ENCODE data around the gene KDM2B.

The KDM2B gene

GRCh38 chr12:121444842-121445202 lies 136.0 kb downstream of the KDM2B start:
- Histone ChIP-seq H3K4me2 (ENCODE audit: low read length, poor library complexity, severe bottlenecking) (no peak overlapping the region), H4K91ac (ENCODE audit: low read length) (no peak overlapping the region), H3K18ac (ENCODE audit: low read depth in 1 of 2, low read length in 2 of 2) (no peak overlapping the region), H3K14ac (ENCODE audit: low read length in 2 of 2) (no peak overlapping the region), H2BK12ac (ENCODE audit: low read length in 2 of 2) (no peak overlapping the region), H3K27me3 (ENCODE audit: control insufficient read depth in 1 of 2, insufficient read depth in 1 of 2, low read length in 2 of 2) (no peaks in the 10 kb centered on the region), H2BK15ac (ENCODE audit: low read depth, poor library complexity, severe bottlenecking) (no peak overlapping the region), H3K79me1 (replicated peaks; ENCODE audit: low read length, poor library complexity, severe bottlenecking) (peaks cover 36% of the 10 kb centered on the region), H3K9me3 (ENCODE audit: control insufficient read depth, low read length) (no peaks in the 10 kb centered on the region), H2AFZ (ENCODE audit: low read depth, low read length) (no peak overlapping the region), H3K36me3 (ENCODE audit: control insufficient read depth in 1 of 2, insufficient read depth in 2 of 2, low read depth in 1 of 2, low read length in 2 of 2) (peaks cover 23 to 63% of the 10 kb centered on the region in 2 experiments), H4K8ac (ENCODE audit: low read length) (no peak overlapping the region), H2BK5ac (ENCODE audit: low read depth, low read length, poor library complexity, severe bottlenecking) (no peak overlapping the region), H3K4ac (ENCODE audit: low read depth in 1 of 2, low read length in 2 of 2) (no peak overlapping the region), H3K27ac (ENCODE audit: low read length, poor library complexity, severe bottlenecking) (no peak overlapping the region), H3K4me1 (ENCODE audit: control insufficient read depth, insufficient read depth, low read depth, low read length) (peaks cover 5% of the 10 kb centered on the region), H3K9ac (ENCODE audit: low read length) (no peak overlapping the region), H3K23ac (ENCODE audit: low read length in 2 of 2) (no peak overlapping the region), H3K4me3 (ENCODE audit: insufficient read depth in 1 of 2, low read depth in 1 of 2, low read length in 2 of 2) (no peak overlapping the region), H2AK5ac (ENCODE audit: low read length, severe bottlenecking) (no peak overlapping the region), H2BK120ac (ENCODE audit: low read depth, low read length) (no peak overlapping the region)
- WGBS = 75% methylated on average over 4 of the region's 4 CpGs
- DNase-seq = no peak

- Histone ChIP-seq H3K4ac (ENCODE audit: low read depth in 1 of 2, low read length in 2 of 2) (no peak overlapping the region), H3K18ac (ENCODE audit: low read depth in 1 of 2, low read length in 2 of 2) (no peak overlapping the region), H2BK15ac (ENCODE audit: low read depth, poor library complexity, severe bottlenecking) (no peak overlapping the region), H3K4me2 (ENCODE audit: low read length, poor library complexity, severe bottlenecking) (no peak overlapping the region), H2AFZ (ENCODE audit: low read depth, low read length) (no peak overlapping the region), H3K27ac (ENCODE audit: low read length, poor library complexity, severe bottlenecking) (no peak overlapping the region), H3K79me1 (replicated peaks; ENCODE audit: low read length, poor library complexity, severe bottlenecking) (peaks cover 30% of the 10 kb centered on the region), H3K9me3 (ENCODE audit: control insufficient read depth, low read length) (no peaks in the 10 kb centered on the region), H4K91ac (ENCODE audit: low read length) (no peak overlapping the region), H3K36me3 (ENCODE audit: control insufficient read depth in 1 of 2, insufficient read depth in 2 of 2, low read depth in 1 of 2, low read length in 2 of 2) (peaks cover 27 to 67% of the 10 kb centered on the region in 2 experiments), H3K4me3 (ENCODE audit: insufficient read depth in 1 of 2, low read depth in 1 of 2, low read length in 2 of 2) (no peak overlapping the region), H3K4me1 (ENCODE audit: control insufficient read depth, insufficient read depth, low read depth, low read length) (peaks cover 5% of the 10 kb centered on the region), H2AK5ac (ENCODE audit: low read length, severe bottlenecking) (no peak overlapping the region), H3K14ac (ENCODE audit: low read length in 2 of 2) (no peak overlapping the region), H2BK120ac (ENCODE audit: low read depth, low read length) (no peak overlapping the region), H3K27me3 (ENCODE audit: control insufficient read depth in 1 of 2, insufficient read depth in 1 of 2, low read length in 2 of 2) (no peaks in the 10 kb centered on the region), H2BK12ac (ENCODE audit: low read length in 2 of 2) (no peak overlapping the region), H4K8ac (ENCODE audit: low read length) (no peak overlapping the region), H3K23ac (ENCODE audit: low read length in 2 of 2) (no peak overlapping the region), H2BK5ac (ENCODE audit: low read depth, low read length, poor library complexity, severe bottlenecking) (no peak overlapping the region), H3K9ac (ENCODE audit: low read length) (no peak overlapping the region)
- 97% methylated on average over 45 of the region's 45 CpGs for WGBS
- no peak for DNase-seq
Measured at GRCh38 chr12:121443911-121444841, 136.6 kb downstream of the KDM2B start.

DNA sequence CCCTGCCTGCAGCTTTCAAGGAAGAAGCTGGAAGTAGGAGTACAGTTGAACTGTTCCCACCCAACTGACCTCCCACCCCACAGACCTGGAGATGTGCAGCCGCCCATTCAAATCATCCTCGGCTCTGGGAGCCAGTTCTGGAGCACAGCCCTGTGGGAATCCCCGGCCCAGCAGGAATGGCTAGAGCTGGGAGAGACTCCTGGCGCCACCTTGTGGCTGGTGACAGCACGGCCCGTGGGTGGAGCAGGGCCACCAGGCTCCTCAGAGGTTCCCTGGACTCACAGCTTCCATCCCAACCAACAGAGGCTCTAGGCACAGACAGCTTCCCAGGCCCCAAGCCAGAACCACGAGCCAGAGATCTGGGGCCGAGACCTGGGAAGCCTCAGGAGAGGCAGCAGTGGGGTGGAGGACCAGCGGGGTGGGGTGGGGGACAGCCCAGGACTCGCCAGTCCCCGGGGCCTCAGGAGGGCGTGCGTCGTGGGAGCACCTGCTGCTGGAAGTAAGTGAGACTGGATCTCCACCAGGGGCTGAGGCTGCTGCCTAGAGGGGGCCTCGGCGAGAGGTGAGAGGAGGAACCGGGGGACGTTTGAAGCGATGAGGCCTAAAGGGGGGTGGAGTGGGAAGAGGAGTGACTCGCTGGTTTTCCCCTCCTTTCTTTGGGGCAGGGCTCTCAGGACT lies 137.5 kb downstream of the KDM2B start:
- H3K4me1 ChIP-seq (ENCODE audit: control insufficient read depth, insufficient read depth, low read depth, low read length) = peaks cover 5% of the 10 kb centered on the region
- H3K79me1 ChIP-seq (replicated peaks; ENCODE audit: low read length, poor library complexity, severe bottlenecking) = peaks cover 22% of the 10 kb centered on the region
- H3K9ac ChIP-seq (ENCODE audit: low read length) = no peak overlapping the region
- no peaks in the 10 kb centered on the region for H3K9me3 ChIP-seq (ENCODE audit: control insufficient read depth, low read length)
- H3K18ac ChIP-seq (ENCODE audit: low read depth in 1 of 2, low read length in 2 of 2) = no peak overlapping the region
- no peak overlapping the region for H2BK12ac ChIP-seq (ENCODE audit: low read length in 2 of 2)
- no peak overlapping the region for H3K4ac ChIP-seq (ENCODE audit: low read depth in 1 of 2, low read length in 2 of 2)
- H4K91ac ChIP-seq (ENCODE audit: low read length) = no peak overlapping the region
- no peak overlapping the region for H2AK5ac ChIP-seq (ENCODE audit: low read length, severe bottlenecking)
- peak overlapping the region; percentile 3 for H4K8ac ChIP-seq (ENCODE audit: low read length)
- peak; percentile 79 for DNase-seq
- no peak overlapping the region for H3K4me2 ChIP-seq (ENCODE audit: low read length, poor library complexity, severe bottlenecking)
- H3K14ac ChIP-seq (ENCODE audit: low read length in 2 of 2) = no peak overlapping the region
- H2BK120ac ChIP-seq (ENCODE audit: low read depth, low read length) = no peak overlapping the region
- H3K36me3 ChIP-seq (ENCODE audit: control insufficient read depth in 1 of 2, insufficient read depth in 2 of 2, low read depth in 1 of 2, low read length in 2 of 2) = peaks cover 36 to 63% of the 10 kb centered on the region in 2 experiments
- WGBS = 71% methylated on average over 11 of the region's 20 CpGs
- H2AFZ ChIP-seq (ENCODE audit: low read depth, low read length) = no peak overlapping the region
- H2BK5ac ChIP-seq (ENCODE audit: low read depth, low read length, poor library complexity, severe bottlenecking) = no peak overlapping the region
- no peak overlapping the region for H3K23ac ChIP-seq (ENCODE audit: low read length in 2 of 2)
- H3K27me3 ChIP-seq (ENCODE audit: control insufficient read depth in 1 of 2, insufficient read depth in 1 of 2, low read length in 2 of 2) = no peaks in the 10 kb centered on the region
- H2BK15ac ChIP-seq (ENCODE audit: low read depth, poor library complexity, severe bottlenecking) = no peak overlapping the region
- no peak overlapping the region for H3K4me3 ChIP-seq (ENCODE audit: insufficient read depth in 1 of 2, low read depth in 1 of 2, low read length in 2 of 2)
- H3K27ac ChIP-seq (ENCODE audit: low read length, poor library complexity, severe bottlenecking) = no peak overlapping the region
